ENCODE results near the gene TENM4.

The TENM4 gene

GRCh38 chr11:79440571-79441460 is at the start of gene TENM4:
TSS of gene TENM4 (minus strand) at chr11:79441030. CDS start at chr11:79069944, 371,086 bp downstream.
- DNase-seq = peak; percentile 92

GRCh38 chr11:79488286-79488685 is 47.5 kb upstream of the TENM4 start:
- DNase-seq = no peak

GRCh38 chr11:79487412-79487811 is 46.6 kb upstream of the TENM4 start:
- DNase-seq = no peak

GRCh38 chr11:79486242-79486984 is 45.6 kb upstream of the TENM4 start:
- DNase-seq = no peak

- DNase-seq = no peak
These were observed 44.9 kb upstream of the TENM4 start for GRCh38 chr11:79485694-79486093.

- no peak for DNase-seq
These were observed 44.0 kb upstream of the TENM4 start for GRCh38 chr11:79484872-79485271.

- DNase-seq = no peak
These were observed 42.0 kb upstream of the TENM4 start for GRCh38 chr11:79482800-79483199.

GRCh38 chr11:79481795-79482194 is 41.0 kb upstream of the TENM4 start:
- no peak for DNase-seq

GRCh38 chr11:79480864-79481263 is 40.0 kb upstream of the TENM4 start:
- DNase-seq = no peak

GRCh38 chr11:79472819-79473529 is 32.1 kb upstream of the TENM4 start:
- no peak for DNase-seq

GRCh38 chr11:79471071-79471844 is 30.4 kb upstream of the TENM4 start:
- no peak for DNase-seq

- DNase-seq = no peak
These were observed 29.3 kb upstream of the TENM4 start for GRCh38 chr11:79470161-79470560.

- no peak for DNase-seq
These were observed 26.9 kb upstream of the TENM4 start for GRCh38 chr11:79467761-79468160.

- no peak for DNase-seq
These were observed 25.6 kb upstream of the TENM4 start for GRCh38 chr11:79466411-79466810.

- DNase-seq = no peak
These were observed 24.3 kb upstream of the TENM4 start for GRCh38 chr11:79465160-79465559.

- DNase-seq = no peak
These were observed 21.1 kb upstream of the TENM4 start for GRCh38 chr11:79461666-79462645.

- peak; percentile 32 for DNase-seq
These were observed 20.3 kb upstream of the TENM4 start for GRCh38 chr11:79461144-79461543.

GRCh38 chr11:79458709-79459108 is 17.9 kb upstream of the TENM4 start:
- DNase-seq = no peak

GRCh38 chr11:79456501-79456900 is 15.7 kb upstream of the TENM4 start:
- no peak for DNase-seq

GRCh38 chr11:79453617-79454016 is 12.8 kb upstream of the TENM4 start:
- DNase-seq = no peak

- DNase-seq = no peak
These were observed 8.2 kb upstream of the TENM4 start for GRCh38 chr11:79449040-79449439.

Data from right hindlimb (tissue), 1 donor.